IMR-90 (cell line): Measurements from ENCODE around the gene NIPBL. TPM values are rescaled to one million over a fixed set of nuclear protein-coding genes. Genes with fewer than 3 reads are reported as not detected.

Experiments used
- ATAC-seq: fragments of 200-7000 bp; cut with Tn5 transposase; 2 replicates; pipeline ENCODE4 v1.9.1; 2020; ENCODE audit warnings: low read depth, mild to moderate bottlenecking, moderate library complexity
- BruUV-seq: library from RNA; stranded (reverse); fragments of 400-500 nt; replicated peaks from 2 replicates; lab custom pipeline; 2021; lab: Mats Ljungman, UMichigan
- CTCF ChIA-PET: fragments of 300-600 bp; formaldehyde crosslinking; extraction: SDS; loops from one replicate; lab custom pipeline; 2021; ENCODE audit warnings: antibody characterized with exemption; lab: Yijun Ruan, JAX
- POLR2A ChIA-PET: fragments of 300-600 bp; sonication (Branson Sonifier 250); formaldehyde crosslinking; loops from one replicate; lab custom pipeline; 2022; ENCODE audit warnings: antibody characterized with exemption; ENCODE audit not compliant: unreplicated experiment; lab: Charles Lee
- DNase-seq: peaks from one replicate; pipeline ENCODE4 v3.0.0; 2013
- H2AFZ ChIP-seq: replicated peaks from 2 replicates; pipeline ENCODE3; 2013; ENCODE audit warnings: low read length, mild to moderate bottlenecking; ENCODE audit not compliant: poor library complexity
- H2AK5ac ChIP-seq: 2 replicates; pipeline ENCODE4 v1.6.1; 2013; ENCODE audit warnings: low read depth, low read length, inconsistent platforms
- H2AK9ac ChIP-seq: replicated peaks from 2 replicates; pipeline ENCODE3; 2013; ENCODE audit warnings: mild to moderate bottlenecking, low read depth, low read length, moderate library complexity; ENCODE audit not compliant: poor library complexity
- H2BK120ac ChIP-seq: 2 replicates; pipeline ENCODE4 v1.6.1; 2013; ENCODE audit warnings: low read depth, low read length, inconsistent platforms
- H2BK15ac ChIP-seq: 3 replicates; pipeline ENCODE4 v1.6.1; 2013; ENCODE audit warnings: low read depth, low read length, inconsistent platforms
- H2BK20ac ChIP-seq: 2 replicates; pipeline ENCODE4 v1.6.1; 2013; ENCODE audit warnings: low read depth, mild to moderate bottlenecking, inconsistent platforms, low read length, moderate library complexity
- H2BK5ac ChIP-seq: 2 replicates; pipeline ENCODE4 v1.6.1; 2013; ENCODE audit warnings: mild to moderate bottlenecking, low read depth, low read length, inconsistent platforms; ENCODE audit not compliant: poor library complexity, severe bottlenecking
- H3K14ac ChIP-seq: replicated peaks from 2 replicates; pipeline ENCODE4 v1.6.1; 2013; ENCODE audit warnings: low read depth, low read length, inconsistent platforms
- H3K18ac ChIP-seq: 2 replicates; pipeline ENCODE4 v1.6.1; 2013; ENCODE audit warnings: low read depth, low read length, control low read depth
- H3K23ac ChIP-seq: 2 replicates; pipeline ENCODE4 v1.6.1; 2013; ENCODE audit warnings: low read depth, low read length, inconsistent platforms
- H3K27ac ChIP-seq: 2 replicates; pipeline ENCODE4 v1.5.1; 2013; ENCODE audit warnings: mild to moderate bottlenecking, control low read depth, low read length; ENCODE audit not compliant: insufficient read depth
- H3K27me3 ChIP-seq: 2 replicates; pipeline ENCODE4 v1.6.1; 2013; ENCODE audit warnings: low read length; ENCODE audit not compliant: control insufficient read depth, insufficient read depth
- H3K36me3 ChIP-seq: 2 replicates; pipeline ENCODE4 v1.6.1; 2013; ENCODE audit warnings: low read length, mixed read lengths; ENCODE audit not compliant: control insufficient read depth, insufficient read depth
- H3K4ac ChIP-seq: 2 replicates; pipeline ENCODE4 v1.6.1; 2013; ENCODE audit warnings: low read depth, low read length, inconsistent platforms
- H3K4me1 ChIP-seq: 2 replicates; pipeline ENCODE4 v1.6.1; 2013; ENCODE audit warnings: low read length, mixed read lengths; ENCODE audit not compliant: control insufficient read depth, insufficient read depth
- H3K4me2 ChIP-seq: 2 replicates; pipeline ENCODE4 v1.6.1; 2013; ENCODE audit warnings: low read depth, mild to moderate bottlenecking, control low read depth, low read length, moderate library complexity
- H3K4me3 ChIP-seq: 2 replicates; pipeline ENCODE4 v1.5.1; 2013; ENCODE audit warnings: low read depth, mild to moderate bottlenecking, control low read depth, low read length, moderate library complexity; ENCODE audit not compliant: insufficient read depth
- H3K56ac ChIP-seq: 2 replicates; pipeline ENCODE4 v1.6.1; 2013; ENCODE audit warnings: low read length, inconsistent platforms; ENCODE audit not compliant: insufficient read depth; ENCODE audit errors: extremely low read depth
- H3K79me1 ChIP-seq, 2 experiments: 2 replicates each; pipeline ENCODE4 v1.6.1; 2013; ENCODE audit warnings: low read length in 2 of 2, inconsistent platforms in 1 of 2, low read depth in 1 of 2
- H3K9ac ChIP-seq: 2 replicates; pipeline ENCODE4 v1.6.1; 2013; ENCODE audit warnings: low read depth, low read length, control low read depth
- H3K9me1 ChIP-seq: 2 replicates; pipeline ENCODE4 v1.6.1; 2013; ENCODE audit warnings: low read length, inconsistent platforms; ENCODE audit not compliant: insufficient read depth
- H3K9me3 ChIP-seq: 2 replicates; pipeline ENCODE4 v1.6.1; 2013; ENCODE audit warnings: low read length; ENCODE audit not compliant: control insufficient read depth, insufficient read depth
- H4K20me1 ChIP-seq: 2 replicates; pipeline ENCODE4 v1.6.1; 2013; ENCODE audit warnings: low read length, inconsistent platforms; ENCODE audit not compliant: insufficient read depth
- H4K5ac ChIP-seq: 2 replicates; pipeline ENCODE4 v1.6.1; 2013; ENCODE audit warnings: mild to moderate bottlenecking, low read depth, low read length, control low read depth
- H4K8ac ChIP-seq, 2 experiments: 2 replicates each; pipeline ENCODE4 v1.6.1; 2013; ENCODE audit warnings: low read depth in 2 of 2, low read length in 2 of 2, control low read depth in 1 of 2, inconsistent platforms in 1 of 2
- H4K91ac ChIP-seq: 2 replicates; pipeline ENCODE4 v1.6.1; 2013; ENCODE audit warnings: low read depth, low read length, inconsistent platforms; ENCODE audit not compliant: insufficient read depth
- BHLHE40 ChIP-seq: fragments of 150-350 bp; IDR thresholded peaks from 2 replicates; pipeline ENCODE4 v1.6.1; 2016; ENCODE audit warnings: mild to moderate bottlenecking, low read depth, low read length
- CTCF ChIP-seq: conservative IDR thresholded peaks from 2 replicates; pipeline ENCODE4 v1.5.1; 2012; ENCODE audit warnings: mild to moderate bottlenecking, low read depth, low read length, improper control_type of control experiment
- ELK1 ChIP-seq: fragments of 150-350 bp; IDR thresholded peaks from 2 replicates; pipeline ENCODE4 v1.6.1; 2016; ENCODE audit warnings: low read depth, mild to moderate bottlenecking, low read length, moderate library complexity, borderline replicate concordance
- MAZ ChIP-seq: IDR thresholded peaks from 2 replicates; pipeline ENCODE4 v1.6.1; 2012; ENCODE audit warnings: low read depth, mild to moderate bottlenecking, low read length, improper control_type of control experiment, moderate library complexity, borderline replicate concordance
- MXI1 ChIP-seq: IDR thresholded peaks from 2 replicates; pipeline ENCODE4 v1.6.1; 2012; ENCODE audit warnings: low read depth, mild to moderate bottlenecking, low read length, moderate library complexity, borderline replicate concordance
- WGBS, 2 experiments: methylation state at CpG; one replicate each; pipeline versions ENCODE4 v1.1.5 to v1.1.7; 2013; ENCODE audit warnings: missing lambda C conversion rate in 2 of 2; ENCODE audit not compliant: insufficient read length in 1 of 2; ENCODE audit errors: extremely low coverage in 2 of 2; 5-methylcytosine and 5-hydroxymethylcytosine counted together
- dilution Hi-C: fragments of 300-500 bp; cut with HindIII; formaldehyde crosslinking; loops from one replicate; pipeline ENCODE4 v1.14.3; 2018; ENCODE audit warnings: low sequenced_read_pairs; ENCODE audit not compliant: unreplicated experiment
- in situ Hi-C: fragments of 300-500 bp; cut with MboI; formaldehyde crosslinking; loops from 3 replicates; pipeline ENCODE4 v1.14.3; 2019; ENCODE audit warnings: low sequenced_read_pairs, inconsistent platforms, mixed read lengths
- intact Hi-C: fragments of 100-400 bp; cut with micrococcal nuclease; formaldehyde crosslinking; loops from 2 replicates; pipeline ENCODE4 v1.10.0; 2022
- polyA plus RNA-seq, 3 experiments: library from polyadenylated mRNA; depleted of rRNA; stranded (reverse); fragments of >200 nt; gene quantifications; 2 replicates each; pipeline ENCODE4 v1.2.3, GENCODE V29; 2012; ENCODE audit warnings: low replicate concordance in 1 of 3
- total RNA-seq: library from RNA; depleted of rRNA; stranded (reverse); fragments of >200 nt; gene quantifications from 2 replicates; pipeline ENCODE4 v1.2.3, GENCODE V29; 2012

Gene NIPBL
- total and polyA plus RNA-seq, 2 of the 4 experiments (the other 2 are of a cell fraction) = 8.4 to 46.4 TPM

- H2BK20ac ChIP-seq = no peak overlapping the region
- H3K18ac ChIP-seq = peak overlapping the region; percentile 28
- H2BK5ac ChIP-seq = peak overlapping the region; percentile 92
- H4K20me1 ChIP-seq = peaks cover 62% of the 10 kb centered on the region
- BruUV-seq = no TSS peak
- H2AFZ ChIP-seq = peak overlapping the region; percentile 96
- peak overlapping the region; percentile 85; the same call in 1 of the 2 replicates for H4K91ac ChIP-seq
- H2BK120ac ChIP-seq = peak overlapping the region; percentile 32; the same call in 1 of the 2 replicates
- ATAC-seq (no peak), DNase-seq (peak; percentile 37)
- H3K4me2 ChIP-seq = peak overlapping the region; percentile 98
- peak overlapping the region; percentile 90; the same call in 1 of the 2 replicates for H3K4ac ChIP-seq
- no peaks in the 10 kb centered on the region for H3K27me3 ChIP-seq
- H3K9me3 ChIP-seq = no peaks in the 10 kb centered on the region
- ChIA-PET CTCF (no interaction called here), POLR2A (interaction anchor here (0.6 to 0.7 kb wide), 3 partner anchors 10 to 1024 kb away, joined by 3 read pairs; no protein-coding TSS in a partner anchor)
- no peaks in the 10 kb centered on the region; the same call in 1 of the 2 replicates for H3K9me1 ChIP-seq
- H4K8ac ChIP-seq = peak overlapping the region; percentile 46 to 62; a peak in 2 of 4 replicates
- peak overlapping the region; percentile 91 for H3K9ac ChIP-seq
- peak overlapping the region; percentile 94 for H3K27ac ChIP-seq
- peak overlapping the region; percentile 96 for H3K23ac ChIP-seq
- no CpG with 5 or more reads among the region's 11 CpGs for WGBS, 2 experiments
- TF ChIP-seq CTCF = no peak
- no peak for TF ChIP-seq MXI1
- no peak for TF ChIP-seq ELK1
- no peak for TF ChIP-seq BHLHE40
- no peak for TF ChIP-seq MAZ
- H2BK15ac ChIP-seq = peak overlapping the region; percentile 32; the same call in 1 of the 3 replicates
- no peaks in the 10 kb centered on the region for H3K4me1 ChIP-seq
- in situ Hi-C loops (no loop called here), intact Hi-C loops (loop anchor here (2.0 to 10.0 kb wide), 5 partner anchors 19 to 726 kb away; partner anchors contain the start of genes LMBRD2, NADK2 and SKP2), dilution Hi-C loops (no loop called here)
- peak overlapping the region; percentile 89 for H3K56ac ChIP-seq
- no peak overlapping the region for H2AK5ac ChIP-seq
- peaks cover 3 to 27% of the 10 kb centered on the region in 2 experiments; a peak in 3 of 4 replicates for H3K79me1 ChIP-seq
- peak overlapping the region; percentile 83 for H3K4me3 ChIP-seq
- H3K36me3 ChIP-seq = no peaks in the 10 kb centered on the region
- H3K14ac ChIP-seq = peak overlapping the region; percentile 88
- peak overlapping the region; percentile 24 for H4K5ac ChIP-seq
- H2AK9ac ChIP-seq = peak overlapping the region; percentile 38
These were observed 1.3 kb downstream of the NIPBL start for GRCh38 chr5:36877667-36878391.
